DND-41 (cell line): ENCODE measurements around the gene KRTAP16-1.
"Not testable (repeated sequence)": the region's sequence is repeated elsewhere in the genome, so short reads cannot be mapped to it uniquely, and the experiment has no call there.

Experiments
- ATAC-seq: fragments of 200-7000 bp; cut with Tn5 transposase; 3 replicates; pipeline ENCODE4 v1.9.1; 2021; ENCODE audit warnings: low read depth; ENCODE audit not compliant: insufficient read depth
- DNase-seq: peaks from one replicate; pipeline ENCODE4 v3.0.0-alpha.2; 2020
- H2AFZ ChIP-seq: 2 replicates; pipeline ENCODE4 v1.6.0; 2012; ENCODE audit warnings: low read depth, low read length
- H3K27ac ChIP-seq: 2 replicates; pipeline ENCODE4 v1.5.1; 2012; ENCODE audit warnings: low read length, inconsistent platforms
- H3K27me3 ChIP-seq: fragments of 200-600 bp; sonication (generic); 2 replicates; pipeline ENCODE4 v1.6.0; 2012; ENCODE audit warnings: low read length, mild to moderate bottlenecking, inconsistent platforms; ENCODE audit not compliant: insufficient read depth, poor library complexity
- H3K36me3 ChIP-seq: 2 replicates; pipeline ENCODE4 v1.5.1; 2012; ENCODE audit warnings: low read length, inconsistent platforms; ENCODE audit not compliant: insufficient read depth
- H3K4me1 ChIP-seq: 2 replicates; pipeline ENCODE4 v1.5.1; 2012; ENCODE audit warnings: mild to moderate bottlenecking, low read length; ENCODE audit not compliant: insufficient read depth
- H3K4me2 ChIP-seq: 2 replicates; pipeline ENCODE4 v1.6.0; 2012; ENCODE audit warnings: mild to moderate bottlenecking, moderate library complexity, low read length, inconsistent platforms; ENCODE audit not compliant: insufficient read depth
- H3K4me3 ChIP-seq, 2 experiments: fragments of 200-600 bp in 1 of 2; shearing (Covaris generic) in 1 of 2; 2 replicates each; pipeline ENCODE4 v1.5.1; 2012 to 2016; ENCODE audit warnings: inconsistent platforms in 2 of 2, low read length in 2 of 2, mild to moderate bottlenecking in 2 of 2, low read depth in 1 of 2, moderate library complexity in 1 of 2
- H3K79me2 ChIP-seq: 2 replicates; pipeline ENCODE4 v1.6.0; 2012; ENCODE audit warnings: low read length, inconsistent platforms; ENCODE audit not compliant: insufficient read depth
- H3K9ac ChIP-seq: 2 replicates; pipeline ENCODE4 v1.6.0; 2012; ENCODE audit warnings: low read depth, mild to moderate bottlenecking, inconsistent platforms, low read length, moderate library complexity
- H3K9me3 ChIP-seq: 2 replicates; pipeline ENCODE4 v1.5.1; 2012; ENCODE audit warnings: low read length, moderate library complexity, mild to moderate bottlenecking, inconsistent platforms; ENCODE audit not compliant: insufficient read depth, severe bottlenecking
- H4K20me1 ChIP-seq: 2 replicates; pipeline ENCODE4 v1.6.0; 2012; ENCODE audit warnings: low read length; ENCODE audit not compliant: insufficient read depth
- EZH2 ChIP-seq: IDR thresholded peaks from 3 replicates; pipeline ENCODE4 v1.6.1; 2012; ENCODE audit warnings: borderline replicate concordance, low read depth, mild to moderate bottlenecking, moderate library complexity, low read length, inconsistent platforms; ENCODE audit not compliant: severe bottlenecking
- TF ChIP-seq, protein P1 (sequence below): IDR thresholded peaks from 2 replicates; pipeline ENCODE4 v1.5.1; 2012; ENCODE audit warnings: borderline replicate concordance, low read length, moderate library complexity, mild to moderate bottlenecking; ENCODE audit not compliant: poor library complexity, severe bottlenecking; ENCODE audit errors: extremely low read depth

Gene KRTAP16-1

DNA sequence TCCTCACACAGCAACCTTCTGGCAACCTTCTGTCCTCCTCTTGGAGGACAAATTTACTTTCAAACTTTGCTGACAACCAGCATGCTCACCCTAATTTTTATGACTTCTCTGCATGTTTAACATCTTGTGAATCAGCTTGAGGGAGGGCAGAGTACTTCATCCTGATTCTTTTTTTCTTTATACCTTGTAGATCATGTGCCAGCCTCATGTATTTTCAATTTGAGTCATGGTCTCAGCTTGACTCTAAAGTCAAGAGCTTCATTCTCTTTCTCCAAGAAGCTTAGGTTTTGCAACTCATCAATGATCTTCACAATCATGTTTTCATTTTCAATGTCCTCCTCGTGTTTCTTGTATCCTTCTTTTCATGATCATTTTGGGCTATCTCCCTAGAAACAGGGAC lies 37.3 kb downstream of the KRTAP16-1 start:
- H3K27me3 ChIP-seq, result peaks cover 8% of the 10 kb centered on the region
- H3K4me3 ChIP-seq, result no peak overlapping the region
- H3K79me2 ChIP-seq, result no peaks in the 10 kb centered on the region
- H3K4me2 ChIP-seq, result no peak overlapping the region
- TF ChIP-seq EZH2, result no peak
- TF ChIP-seq, protein P1, sequence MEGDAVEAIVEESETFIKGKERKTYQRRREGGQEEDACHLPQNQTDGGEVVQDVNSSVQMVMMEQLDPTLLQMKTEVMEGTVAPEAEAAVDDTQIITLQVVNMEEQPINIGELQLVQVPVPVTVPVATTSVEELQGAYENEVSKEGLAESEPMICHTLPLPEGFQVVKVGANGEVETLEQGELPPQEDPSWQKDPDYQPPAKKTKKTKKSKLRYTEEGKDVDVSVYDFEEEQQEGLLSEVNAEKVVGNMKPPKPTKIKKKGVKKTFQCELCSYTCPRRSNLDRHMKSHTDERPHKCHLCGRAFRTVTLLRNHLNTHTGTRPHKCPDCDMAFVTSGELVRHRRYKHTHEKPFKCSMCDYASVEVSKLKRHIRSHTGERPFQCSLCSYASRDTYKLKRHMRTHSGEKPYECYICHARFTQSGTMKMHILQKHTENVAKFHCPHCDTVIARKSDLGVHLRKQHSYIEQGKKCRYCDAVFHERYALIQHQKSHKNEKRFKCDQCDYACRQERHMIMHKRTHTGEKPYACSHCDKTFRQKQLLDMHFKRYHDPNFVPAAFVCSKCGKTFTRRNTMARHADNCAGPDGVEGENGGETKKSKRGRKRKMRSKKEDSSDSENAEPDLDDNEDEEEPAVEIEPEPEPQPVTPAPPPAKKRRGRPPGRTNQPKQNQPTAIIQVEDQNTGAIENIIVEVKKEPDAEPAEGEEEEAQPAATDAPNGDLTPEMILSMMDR, result no peak
- no peaks in the 10 kb centered on the region for H3K9me3 ChIP-seq
- H2AFZ ChIP-seq, result no peak overlapping the region
- no peaks in the 10 kb centered on the region for H3K36me3 ChIP-seq
- H3K9ac ChIP-seq, result no peak overlapping the region
- no peaks in the 10 kb centered on the region for H3K4me1 ChIP-seq
- H4K20me1 ChIP-seq, result peaks cover 3% of the 10 kb centered on the region; the same call in 1 of the 2 replicates
- H3K27ac ChIP-seq, result no peak overlapping the region
- no peak for ATAC-seq
- DNase-seq, result no peak

DNA sequence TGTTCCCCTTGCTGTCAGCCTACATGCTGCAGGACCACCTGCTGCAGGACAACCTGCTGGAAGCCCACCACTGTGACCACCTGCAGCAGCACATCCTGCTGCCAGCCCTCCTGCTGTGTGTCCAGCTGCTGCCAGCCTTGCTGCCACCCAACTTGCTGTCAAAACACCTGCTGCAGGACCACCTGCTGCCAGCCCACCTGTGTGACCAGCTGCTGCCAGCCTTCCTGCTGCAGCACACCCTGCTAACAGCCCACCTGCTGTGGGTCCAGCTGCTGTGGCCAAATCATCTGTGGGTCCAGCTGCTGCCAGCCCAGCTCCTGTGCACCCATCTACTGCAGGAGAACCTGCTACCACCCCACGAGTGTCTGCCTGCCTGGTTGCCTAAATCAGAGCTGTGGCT lies 37.8 kb downstream of the KRTAP16-1 start:
- H3K9me3 ChIP-seq, H2AFZ ChIP-seq, H3K27ac ChIP-seq, H3K9ac ChIP-seq, H3K4me3 ChIP-seq, H3K27me3 ChIP-seq, H3K4me1 ChIP-seq, H4K20me1 ChIP-seq, H3K79me2 ChIP-seq, H3K4me2 ChIP-seq, DNase-seq, H3K36me3 ChIP-seq, ATAC-seq: not testable (repeated sequence)

DNA sequence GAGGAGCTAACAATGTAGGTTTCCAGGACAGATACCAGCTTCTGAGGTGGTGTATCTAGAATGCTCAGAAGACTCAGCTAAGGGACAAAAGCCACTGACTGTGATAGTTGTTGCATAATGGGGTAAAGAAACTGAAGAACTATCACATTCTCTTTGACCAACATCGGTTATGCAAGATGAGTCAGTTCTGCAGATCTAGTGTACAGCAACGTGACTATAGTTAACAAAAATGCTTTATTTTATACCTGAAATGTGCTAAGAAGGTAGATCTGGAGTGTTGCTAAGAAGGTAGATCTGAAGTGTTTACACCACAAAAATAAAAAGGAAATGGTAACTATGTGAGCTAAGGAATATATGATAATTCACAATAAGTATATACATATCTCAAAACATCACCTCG lies 41.4 kb downstream of the KRTAP16-1 start:
- DNase-seq, result no peak
- Histone ChIP-seq H3K36me3 (no peaks in the 10 kb centered on the region), H3K4me1 (no peaks in the 10 kb centered on the region), H3K27ac (no peak overlapping the region), H3K9ac (no peak overlapping the region), H3K4me3 (no peak overlapping the region), H4K20me1 (no peaks in the 10 kb centered on the region), H3K27me3 (peaks cover 10% of the 10 kb centered on the region), H3K79me2 (no peaks in the 10 kb centered on the region), H3K9me3 (no peaks in the 10 kb centered on the region), H3K4me2 (no peak overlapping the region), H2AFZ (no peak overlapping the region)
- TF ChIP-seq EZH2, result no peak
- TF ChIP-seq, protein P1, result no peak
- no peak for ATAC-seq

DNA sequence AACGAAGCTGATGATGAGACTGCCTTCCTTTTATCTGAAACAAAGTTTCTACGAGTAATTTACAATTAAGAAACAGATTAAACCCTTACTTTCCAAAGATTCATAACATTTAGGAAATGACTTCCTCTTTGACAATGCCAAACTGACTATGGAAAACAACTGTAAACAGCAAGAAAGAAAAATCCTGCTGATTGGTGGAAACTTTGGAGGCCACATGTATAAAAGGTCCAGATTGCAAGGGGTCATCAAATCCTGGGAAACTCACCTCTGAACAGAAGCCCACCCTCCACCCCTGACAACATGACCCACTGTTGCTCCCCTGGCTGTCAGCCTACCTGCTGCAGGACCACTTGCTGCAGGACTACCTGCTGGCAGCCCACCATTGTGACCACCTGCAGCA lies 44.0 kb downstream of the KRTAP16-1 start, which contains the start of gene KRTAP9-6:
TSS of gene KRTAP9-6 (plus strand) at position 301 of the 400 bp plus-strand sequence. CDS start at position 301, 0 bp downstream.
- H3K4me2 ChIP-seq, result no peak within 1 kb of the TSS
- H3K9me3 ChIP-seq, result no peaks in the 10 kb centered on the region
- H3K9ac ChIP-seq, result no peak within 1 kb of the TSS
- no peak within 1 kb of the TSS for H2AFZ ChIP-seq
- H3K79me2 ChIP-seq, result no peaks in the 10 kb centered on the region
- H3K27ac ChIP-seq, result no peak within 1 kb of the TSS
- ATAC-seq (no peak), DNase-seq (no peak)
- no peaks in the 10 kb centered on the region for H4K20me1 ChIP-seq
- no peaks in the 10 kb centered on the region for H3K4me1 ChIP-seq
- H3K36me3 ChIP-seq, result no peaks in the 10 kb centered on the region
- H3K4me3 ChIP-seq, result no peak within 1 kb of the TSS
- H3K27me3 ChIP-seq, result peaks cover 13% of the 10 kb centered on the region
- no peak for TF ChIP-seq EZH2
- TF ChIP-seq, protein P1, result no peak
